ENCODE measurements around the gene TXNDC16.
"Not testable (repeated sequence)": the region's sequence is repeated elsewhere in the genome, so short reads cannot be mapped to it uniquely, and the experiment has no call there.

DNA sequence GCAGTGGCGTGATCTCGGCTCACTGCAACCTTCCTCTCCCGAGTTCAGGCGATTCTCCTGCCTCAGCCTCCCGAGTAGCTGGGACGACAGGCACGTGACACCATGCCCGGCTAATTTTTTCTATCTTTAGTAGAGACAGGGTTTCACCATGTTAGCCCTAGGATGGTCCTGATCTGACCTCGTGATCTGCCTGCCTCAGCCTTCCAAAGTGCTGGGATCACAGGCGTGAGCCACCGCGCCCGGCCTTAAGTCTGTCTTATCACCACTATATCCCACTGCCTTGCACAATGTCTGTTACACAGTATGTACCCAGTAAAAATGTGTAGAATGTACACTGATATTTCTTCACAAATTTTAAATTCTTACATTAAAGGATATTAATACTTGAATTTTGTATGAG is 80.1 kb downstream of the TXNDC16 start:
- not testable (repeated sequence) for TF ChIP-seq CTCF (IDR thresholded peaks at IDR 0.05; ENCODE audit: insufficient read depth, low read length, poor library complexity, severe bottlenecking); EZH2phosphoT487 (conservative IDR thresholded peaks at IDR 0.05; ENCODE audit: low read length)

All from SU-DHL-6 (cell line).